IMR-90 (cell line): ENCODE results near the gene KAT2B. TPM values are rescaled to one million over a fixed set of nuclear protein-coding genes. Genes with fewer than 3 reads are reported as not detected.

Source experiments
- ATAC-seq: fragments of 200-7000 bp; cut with Tn5 transposase; 2 replicates; pipeline ENCODE4 v1.9.1; 2020; ENCODE audit warnings: low read depth, mild to moderate bottlenecking, moderate library complexity
- BruUV-seq: library from RNA; stranded (reverse); fragments of 400-500 nt; replicated peaks from 2 replicates; lab custom pipeline; 2021; lab: Mats Ljungman, UMichigan
- CTCF ChIA-PET: fragments of 300-600 bp; formaldehyde crosslinking; extraction: SDS; loops from one replicate; lab custom pipeline; 2021; ENCODE audit warnings: antibody characterized with exemption; lab: Yijun Ruan, JAX
- POLR2A ChIA-PET: fragments of 300-600 bp; sonication (Branson Sonifier 250); formaldehyde crosslinking; loops from one replicate; lab custom pipeline; 2022; ENCODE audit warnings: antibody characterized with exemption; ENCODE audit not compliant: unreplicated experiment; lab: Charles Lee
- DNase-seq: peaks from one replicate; pipeline ENCODE4 v3.0.0; 2013
- H2AFZ ChIP-seq: replicated peaks from 2 replicates; pipeline ENCODE3; 2013; ENCODE audit warnings: low read length, mild to moderate bottlenecking; ENCODE audit not compliant: poor library complexity
- H2AK5ac ChIP-seq: 2 replicates; pipeline ENCODE4 v1.6.1; 2013; ENCODE audit warnings: low read depth, low read length, inconsistent platforms
- H2AK9ac ChIP-seq: replicated peaks from 2 replicates; pipeline ENCODE3; 2013; ENCODE audit warnings: mild to moderate bottlenecking, low read depth, low read length, moderate library complexity; ENCODE audit not compliant: poor library complexity
- H2BK120ac ChIP-seq: 2 replicates; pipeline ENCODE4 v1.6.1; 2013; ENCODE audit warnings: low read depth, low read length, inconsistent platforms
- H2BK15ac ChIP-seq: 3 replicates; pipeline ENCODE4 v1.6.1; 2013; ENCODE audit warnings: low read depth, low read length, inconsistent platforms
- H2BK20ac ChIP-seq: 2 replicates; pipeline ENCODE4 v1.6.1; 2013; ENCODE audit warnings: low read depth, mild to moderate bottlenecking, inconsistent platforms, low read length, moderate library complexity
- H2BK5ac ChIP-seq: 2 replicates; pipeline ENCODE4 v1.6.1; 2013; ENCODE audit warnings: mild to moderate bottlenecking, low read depth, low read length, inconsistent platforms; ENCODE audit not compliant: poor library complexity, severe bottlenecking
- H3K14ac ChIP-seq: replicated peaks from 2 replicates; pipeline ENCODE4 v1.6.1; 2013; ENCODE audit warnings: low read depth, low read length, inconsistent platforms
- H3K18ac ChIP-seq: 2 replicates; pipeline ENCODE4 v1.6.1; 2013; ENCODE audit warnings: low read depth, low read length, control low read depth
- H3K23ac ChIP-seq: 2 replicates; pipeline ENCODE4 v1.6.1; 2013; ENCODE audit warnings: low read depth, low read length, inconsistent platforms
- H3K27ac ChIP-seq: 2 replicates; pipeline ENCODE4 v1.5.1; 2013; ENCODE audit warnings: mild to moderate bottlenecking, control low read depth, low read length; ENCODE audit not compliant: insufficient read depth
- H3K27me3 ChIP-seq: 2 replicates; pipeline ENCODE4 v1.6.1; 2013; ENCODE audit warnings: low read length; ENCODE audit not compliant: control insufficient read depth, insufficient read depth
- H3K36me3 ChIP-seq: 2 replicates; pipeline ENCODE4 v1.6.1; 2013; ENCODE audit warnings: low read length, mixed read lengths; ENCODE audit not compliant: control insufficient read depth, insufficient read depth
- H3K4ac ChIP-seq: 2 replicates; pipeline ENCODE4 v1.6.1; 2013; ENCODE audit warnings: low read depth, low read length, inconsistent platforms
- H3K4me1 ChIP-seq: 2 replicates; pipeline ENCODE4 v1.6.1; 2013; ENCODE audit warnings: low read length, mixed read lengths; ENCODE audit not compliant: control insufficient read depth, insufficient read depth
- H3K4me2 ChIP-seq: 2 replicates; pipeline ENCODE4 v1.6.1; 2013; ENCODE audit warnings: low read depth, mild to moderate bottlenecking, control low read depth, low read length, moderate library complexity
- H3K4me3 ChIP-seq: 2 replicates; pipeline ENCODE4 v1.5.1; 2013; ENCODE audit warnings: low read depth, mild to moderate bottlenecking, control low read depth, low read length, moderate library complexity; ENCODE audit not compliant: insufficient read depth
- H3K56ac ChIP-seq: 2 replicates; pipeline ENCODE4 v1.6.1; 2013; ENCODE audit warnings: low read length, inconsistent platforms; ENCODE audit not compliant: insufficient read depth; ENCODE audit errors: extremely low read depth
- H3K79me1 ChIP-seq, 2 experiments: 2 replicates each; pipeline ENCODE4 v1.6.1; 2013; ENCODE audit warnings: low read length in 2 of 2, inconsistent platforms in 1 of 2, low read depth in 1 of 2
- H3K9ac ChIP-seq: 2 replicates; pipeline ENCODE4 v1.6.1; 2013; ENCODE audit warnings: low read depth, low read length, control low read depth
- H3K9me1 ChIP-seq: 2 replicates; pipeline ENCODE4 v1.6.1; 2013; ENCODE audit warnings: low read length, inconsistent platforms; ENCODE audit not compliant: insufficient read depth
- H3K9me3 ChIP-seq: 2 replicates; pipeline ENCODE4 v1.6.1; 2013; ENCODE audit warnings: low read length; ENCODE audit not compliant: control insufficient read depth, insufficient read depth
- H4K20me1 ChIP-seq: 2 replicates; pipeline ENCODE4 v1.6.1; 2013; ENCODE audit warnings: low read length, inconsistent platforms; ENCODE audit not compliant: insufficient read depth
- H4K5ac ChIP-seq: 2 replicates; pipeline ENCODE4 v1.6.1; 2013; ENCODE audit warnings: mild to moderate bottlenecking, low read depth, low read length, control low read depth
- H4K8ac ChIP-seq, 2 experiments: 2 replicates each; pipeline ENCODE4 v1.6.1; 2013; ENCODE audit warnings: low read depth in 2 of 2, low read length in 2 of 2, control low read depth in 1 of 2, inconsistent platforms in 1 of 2
- H4K91ac ChIP-seq: 2 replicates; pipeline ENCODE4 v1.6.1; 2013; ENCODE audit warnings: low read depth, low read length, inconsistent platforms; ENCODE audit not compliant: insufficient read depth
- CHD1 ChIP-seq: IDR thresholded peaks from 2 replicates; pipeline ENCODE4 v1.6.1; 2012; ENCODE audit warnings: low read depth, low read length, improper control_type of control experiment
- MAZ ChIP-seq: IDR thresholded peaks from 2 replicates; pipeline ENCODE4 v1.6.1; 2012; ENCODE audit warnings: low read depth, mild to moderate bottlenecking, low read length, improper control_type of control experiment, moderate library complexity, borderline replicate concordance
- MXI1 ChIP-seq: IDR thresholded peaks from 2 replicates; pipeline ENCODE4 v1.6.1; 2012; ENCODE audit warnings: low read depth, mild to moderate bottlenecking, low read length, moderate library complexity, borderline replicate concordance
- RCOR1 ChIP-seq: IDR thresholded peaks from 2 replicates; pipeline ENCODE4 v1.6.1; 2012; ENCODE audit warnings: mild to moderate bottlenecking, low read length, improper control_type of control experiment; ENCODE audit not compliant: insufficient replicate concordance
- SMC3 ChIP-seq: fragments of 150-350 bp; IDR thresholded peaks from 2 replicates; pipeline ENCODE4 v1.6.1; 2016; ENCODE audit warnings: low read depth, mild to moderate bottlenecking, antibody characterized with exemption, low read length, moderate library complexity
- dilution Hi-C: fragments of 300-500 bp; cut with HindIII; formaldehyde crosslinking; loops from one replicate; pipeline ENCODE4 v1.14.3; 2018; ENCODE audit warnings: low sequenced_read_pairs; ENCODE audit not compliant: unreplicated experiment
- in situ Hi-C: fragments of 300-500 bp; cut with MboI; formaldehyde crosslinking; loops from 3 replicates; pipeline ENCODE4 v1.14.3; 2019; ENCODE audit warnings: low sequenced_read_pairs, inconsistent platforms, mixed read lengths
- intact Hi-C: fragments of 100-400 bp; cut with micrococcal nuclease; formaldehyde crosslinking; loops from 2 replicates; pipeline ENCODE4 v1.10.0; 2022
- polyA plus RNA-seq, 3 experiments: library from polyadenylated mRNA; depleted of rRNA; stranded (reverse); fragments of >200 nt; gene quantifications; 2 replicates each; pipeline ENCODE4 v1.2.3, GENCODE V29; 2012; ENCODE audit warnings: low replicate concordance in 1 of 3
- total RNA-seq: library from RNA; depleted of rRNA; stranded (reverse); fragments of >200 nt; gene quantifications from 2 replicates; pipeline ENCODE4 v1.2.3, GENCODE V29; 2012

The KAT2B gene
- total and polyA plus RNA-seq, 2 of the 4 experiments (the other 2 are of a cell fraction), result 2.0 to 2.2 TPM

DNA sequence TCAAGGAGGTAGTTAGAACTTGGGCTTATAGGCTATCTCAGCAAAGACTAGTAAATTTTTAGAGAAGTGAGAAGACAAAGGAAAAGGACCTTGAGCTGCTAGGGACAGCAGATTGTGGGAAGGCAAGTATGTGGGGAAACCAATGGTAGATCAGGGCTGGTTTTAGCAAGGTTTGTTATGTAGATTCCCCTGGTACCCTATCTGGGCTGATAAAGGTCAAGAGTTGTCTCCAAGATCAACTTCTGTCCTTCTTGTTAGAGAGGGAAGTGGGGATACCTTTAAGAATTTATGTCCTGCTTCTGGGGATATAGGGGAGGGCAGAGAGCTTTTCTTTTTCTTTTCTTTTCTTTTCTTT is 28.9 kb downstream of the KAT2B start:
- dilution Hi-C loops, result no loop called here

More for the DNA sequence above, 28.9 kb downstream of the KAT2B start:
- H3K9ac ChIP-seq, result no peak overlapping the region
- H3K27ac ChIP-seq, result no peak overlapping the region
- intact Hi-C loops, result no loop called here
- POLR2A ChIA-PET, result no interaction called here
- no peak overlapping the region for H3K14ac ChIP-seq
- H3K18ac ChIP-seq, result no peak overlapping the region
- H2BK15ac ChIP-seq, result no peak overlapping the region
- H2AK5ac ChIP-seq, result no peak overlapping the region
- no peaks in the 10 kb centered on the region; the same call in 1 of the 2 replicates for H3K4me1 ChIP-seq
- no peaks in the 10 kb centered on the region for H3K27me3 ChIP-seq
- no peak overlapping the region for H4K91ac ChIP-seq
- H3K4me3 ChIP-seq, result no peak overlapping the region
- H2BK20ac ChIP-seq, result no peak overlapping the region
- TF ChIP-seq MXI1, result no peak
- TF ChIP-seq RCOR1, result no peak
- TF ChIP-seq SMC3, result no peak
- TF ChIP-seq MAZ, result no peak
- TF ChIP-seq CHD1, result no peak
- no peaks in the 10 kb centered on the region for H4K20me1 ChIP-seq
- in situ Hi-C loops, result no loop called here
- H3K56ac ChIP-seq, result no peak overlapping the region
- no peak overlapping the region for H3K23ac ChIP-seq
- no peak overlapping the region for H2AFZ ChIP-seq
- H4K8ac ChIP-seq, result no peak overlapping the region
- BruUV-seq, result no TSS peak
- no peaks in the 10 kb centered on the region for H3K36me3 ChIP-seq
- no peak overlapping the region for H2BK120ac ChIP-seq
- H4K5ac ChIP-seq, result no peak overlapping the region
- no peak overlapping the region for H3K4me2 ChIP-seq
- DNase-seq, result no peak
- CTCF ChIA-PET, result interaction anchor here (0.7 kb wide), 1 partner anchor 55 kb away, joined by 3 read pairs; no protein-coding TSS in a partner anchor
- H2AK9ac ChIP-seq, result no peak overlapping the region
- no peak overlapping the region for H3K4ac ChIP-seq
- no peaks in the 10 kb centered on the region for H3K79me1 ChIP-seq
- no peaks in the 10 kb centered on the region for H3K9me3 ChIP-seq
- no peaks in the 10 kb centered on the region for H3K9me1 ChIP-seq
- H2BK5ac ChIP-seq, result no peak overlapping the region
- ATAC-seq, result no peak
